ENCODE results near the gene C1QTNF12.
A peak's percentile ranks its signal among the peaks of the same experiment; 100 is the strongest.

The C1QTNF12 gene

GRCh38 chr1:1281533-1282321, 35.2 kb upstream of the C1QTNF12 start:
- no peak for DNase-seq

DNA sequence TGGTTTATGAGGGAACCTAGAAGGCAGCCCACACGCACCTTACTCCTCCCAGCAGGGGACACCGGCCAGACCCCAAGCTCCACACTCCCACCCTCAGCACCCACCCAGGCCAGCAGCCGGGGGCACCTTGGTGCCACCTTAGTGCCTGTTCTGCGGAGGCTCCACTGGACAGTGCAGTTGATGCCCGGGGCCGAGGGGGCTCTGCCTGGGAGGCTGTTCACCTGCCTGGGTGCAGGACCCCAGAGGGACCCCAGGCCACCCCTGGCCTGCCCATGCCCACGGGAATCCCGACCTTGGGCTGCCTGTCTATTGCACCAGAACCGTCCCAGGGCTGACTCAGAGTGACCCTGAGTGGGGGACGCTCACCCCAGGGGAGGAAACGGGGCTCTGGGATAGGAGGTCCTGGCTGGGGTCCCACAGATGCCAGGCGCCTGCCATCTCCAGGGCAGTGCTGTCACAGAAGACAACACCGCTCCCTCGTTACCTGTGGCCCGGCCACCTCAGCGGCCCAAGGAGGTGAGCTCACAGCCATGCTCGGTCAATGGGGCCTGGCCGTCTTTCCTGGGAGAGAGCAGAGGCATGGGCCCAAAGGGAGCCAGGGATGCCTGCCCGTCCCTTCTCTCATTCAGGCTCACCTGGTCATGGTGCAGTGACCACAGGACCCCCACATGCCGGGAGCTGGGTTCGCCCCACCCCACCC, 34.4 kb upstream of the C1QTNF12 start:
- DNase-seq, result no peak

GRCh38 chr1:1279028-1279427, 32.5 kb upstream of the C1QTNF12 start:
- DNase-seq, result no peak

DNA sequence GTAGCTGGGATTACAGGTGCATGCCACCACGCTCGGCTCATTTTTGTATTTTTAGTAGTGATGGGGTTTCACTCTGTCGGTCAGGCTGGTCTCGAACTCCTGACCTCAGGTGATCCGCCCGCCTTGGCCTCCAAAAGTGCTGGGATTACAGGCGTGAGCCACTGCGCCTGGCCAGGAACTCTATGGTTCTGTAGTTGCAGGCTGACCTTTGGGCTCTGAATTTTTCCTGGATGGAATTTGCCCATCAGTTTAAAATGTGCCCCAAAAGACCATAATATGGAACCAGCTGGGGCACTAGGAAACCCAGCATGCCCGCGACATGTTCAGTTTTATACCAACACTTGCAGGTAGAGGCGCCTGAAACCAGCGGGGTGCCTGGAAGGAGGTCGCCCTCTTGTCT, 32.1 kb upstream of the C1QTNF12 start:
- no peak for DNase-seq

GRCh38 chr1:1275836-1276235, 29.3 kb upstream of the C1QTNF12 start:
- DNase-seq, result no peak

DNA sequence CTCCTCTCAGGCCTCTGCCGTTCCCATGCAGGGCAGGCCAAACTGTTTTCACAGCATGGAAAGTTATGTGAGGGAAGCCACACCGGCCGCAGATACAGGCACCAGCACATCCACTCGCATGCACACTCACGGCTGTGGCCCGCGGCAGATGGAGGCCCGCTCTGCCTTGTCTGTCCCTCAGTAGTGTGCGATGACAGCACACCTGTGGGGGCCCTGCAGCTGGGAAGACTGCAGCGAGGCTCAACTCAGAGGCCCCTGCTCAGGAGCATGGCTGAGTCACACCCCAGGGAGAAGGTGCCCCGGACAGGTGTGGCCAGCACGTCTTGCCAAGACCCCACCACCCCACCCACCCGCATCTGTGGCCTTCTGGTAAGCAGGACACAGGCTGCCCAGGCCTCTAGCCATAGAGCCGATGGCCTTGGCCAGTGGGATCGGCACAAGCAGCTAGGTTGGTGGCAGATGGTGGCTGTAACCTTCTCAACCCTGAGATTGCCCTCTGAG, 28.5 kb upstream of the C1QTNF12 start:
- DNase-seq, result no peak

DNA sequence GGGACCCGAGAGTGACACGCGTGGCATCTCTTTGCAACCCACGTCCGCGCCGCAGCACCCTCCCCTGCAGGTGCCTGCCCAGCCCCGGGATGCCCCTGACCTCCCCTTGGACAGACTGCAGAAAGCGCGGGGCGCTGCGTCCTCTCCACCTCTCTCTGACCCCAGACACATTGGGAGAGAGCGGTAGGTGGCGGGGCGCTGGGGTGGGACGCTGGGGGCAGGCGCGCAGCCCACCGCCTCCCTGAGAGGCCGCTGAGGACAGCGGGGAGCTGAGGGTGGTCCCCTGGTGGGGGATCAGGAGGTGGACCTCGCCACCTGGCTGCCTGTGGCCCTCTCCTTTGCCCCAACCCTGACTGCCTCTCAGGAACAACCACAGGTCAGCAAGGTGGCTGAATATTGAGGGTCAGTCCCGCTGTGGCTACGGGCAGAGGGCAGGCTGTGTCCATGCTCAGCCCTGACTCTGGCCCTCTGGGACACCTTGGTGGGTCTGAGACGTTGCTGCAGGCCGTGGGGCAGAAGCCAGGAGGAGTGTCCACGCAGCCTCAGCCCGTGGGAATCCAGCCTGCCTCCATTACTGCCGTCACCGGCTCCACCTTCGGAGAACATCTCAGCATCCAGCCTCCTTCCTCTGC, 27.9 kb upstream of the C1QTNF12 start:
- no peak for DNase-seq

GRCh38 chr1:1273512-1274298, 27.2 kb upstream of the C1QTNF12 start, which contains the start of gene UBE2J2:
Gene UBE2J2 (minus strand): TSS chr1:1273854. CDS start chr1:1267992, 5,862 bp downstream.
- DNase-seq, result peak; percentile 81

DNA sequence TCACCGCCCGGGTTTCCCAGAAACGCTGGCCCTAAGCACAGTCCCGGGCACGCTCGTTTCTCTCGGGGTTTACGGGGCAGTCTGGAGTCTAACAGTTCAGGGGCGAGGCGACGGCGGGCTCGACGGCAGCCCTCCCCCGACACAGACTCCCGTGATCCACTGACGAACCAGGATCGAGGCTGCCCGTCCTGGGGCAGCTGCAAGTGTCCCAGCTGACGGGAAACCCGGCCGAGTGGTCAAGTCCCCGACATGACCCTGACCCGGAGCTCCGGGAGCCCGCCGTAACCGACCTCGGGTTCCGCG, 26.6 kb upstream of the C1QTNF12 start:
- no peak for DNase-seq

DNA sequence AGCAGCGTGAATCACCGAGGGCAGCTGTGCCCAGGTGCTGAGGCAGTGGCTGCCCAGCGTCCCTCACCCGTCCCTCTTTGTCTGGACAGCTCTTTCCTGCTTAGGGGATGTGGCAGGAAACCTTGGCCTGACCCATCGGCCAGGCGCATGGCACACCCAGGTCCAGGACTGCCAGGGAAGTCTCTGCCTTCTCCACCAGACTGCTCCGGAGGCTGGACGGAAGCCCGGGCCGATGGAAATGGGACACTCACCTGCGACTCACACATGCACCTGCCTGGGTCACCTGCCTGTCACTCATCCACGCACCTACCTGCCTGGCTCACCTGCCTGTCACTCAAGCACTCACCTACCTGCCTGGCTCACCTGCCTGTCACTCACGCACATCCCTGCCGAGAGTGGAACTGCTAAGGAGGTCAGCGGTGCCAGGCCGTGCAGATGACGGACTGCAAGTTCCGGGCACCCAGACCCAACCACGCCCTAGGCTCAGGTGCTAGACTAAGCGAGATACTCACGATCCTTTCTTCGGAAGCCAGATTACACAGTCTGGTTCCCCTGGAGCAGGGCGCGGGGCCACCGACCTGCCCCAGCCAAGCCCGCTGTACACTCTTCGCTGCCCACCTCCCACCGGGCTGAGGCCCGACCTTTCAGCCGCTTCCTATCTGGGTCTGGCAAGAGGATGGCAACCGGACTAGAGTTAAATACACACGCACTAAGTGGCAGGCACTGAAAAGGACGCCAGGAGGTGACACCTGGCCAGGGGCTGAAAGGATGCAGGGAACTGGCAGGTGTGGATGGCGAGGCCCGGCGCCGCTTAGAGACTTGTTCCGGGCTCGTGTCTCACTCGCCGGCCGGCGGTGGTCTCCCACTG, 26.1 kb upstream of the C1QTNF12 start:
- DNase-seq, result no peak

GRCh38 chr1:1270813-1271212, 24.3 kb upstream of the C1QTNF12 start:
- no peak for DNase-seq

- no peak for DNase-seq
These were observed 21.8 kb upstream of the C1QTNF12 start for GRCh38 chr1:1268284-1268682.

DNA sequence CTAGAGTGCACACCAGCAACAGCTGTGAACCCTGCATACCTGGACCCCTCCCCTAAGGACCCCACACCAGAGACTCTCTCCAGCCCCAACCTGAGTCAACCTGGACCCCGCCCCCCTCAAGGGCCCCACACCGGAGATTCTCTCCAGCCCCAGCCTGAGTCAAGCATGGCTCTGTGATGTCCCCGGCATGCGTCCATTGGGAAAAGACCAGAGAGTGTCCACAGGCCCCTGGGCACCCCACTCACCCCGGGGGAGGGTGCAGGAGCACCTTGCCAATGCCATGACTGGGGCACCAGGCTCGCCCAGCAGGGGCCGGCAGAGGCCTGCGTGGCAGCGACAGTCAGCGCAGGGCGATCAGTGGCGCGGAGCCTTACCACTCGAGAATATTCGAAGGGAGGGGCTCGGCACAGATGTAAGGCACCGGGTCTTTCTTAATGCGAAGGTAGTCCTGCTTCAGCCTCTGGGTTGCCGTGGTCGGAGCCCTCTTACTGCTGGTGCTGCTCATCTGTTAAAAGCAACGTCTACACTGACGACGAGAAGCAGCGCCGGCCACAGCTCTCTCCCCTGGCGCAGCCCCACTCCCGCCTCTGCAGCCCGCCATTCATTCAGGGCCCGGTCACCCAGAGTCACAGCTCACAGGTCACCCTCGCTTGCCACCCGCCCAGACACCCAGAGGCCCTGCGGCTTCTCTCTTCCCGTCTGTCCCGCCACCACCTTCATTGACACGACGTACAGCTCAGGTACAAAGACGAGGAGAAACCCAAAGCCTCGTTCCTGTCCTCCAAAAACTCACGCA, 21.2 kb upstream of the C1QTNF12 start:
- DNase-seq, result no peak

DNA sequence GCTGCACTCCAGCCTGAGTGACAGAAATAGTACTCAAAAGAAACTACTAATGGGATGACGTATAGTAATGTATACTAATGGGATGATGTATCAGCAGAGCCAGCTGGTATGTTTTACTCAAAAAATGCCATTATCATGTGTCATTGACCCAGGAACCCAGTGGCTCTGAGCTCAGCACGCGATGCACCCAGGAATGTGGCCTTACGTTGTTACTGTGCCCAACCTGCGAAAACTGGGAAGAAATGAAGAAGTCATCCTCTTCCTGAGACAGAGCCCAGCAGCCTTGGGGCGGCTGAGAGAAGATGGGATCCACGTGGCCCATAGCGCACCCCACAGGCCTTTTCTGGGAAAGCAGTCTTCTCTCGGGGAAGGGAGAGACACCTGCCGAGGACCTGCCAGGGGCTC, 18.3 kb upstream of the C1QTNF12 start:
- DNase-seq, result no peak

DNA sequence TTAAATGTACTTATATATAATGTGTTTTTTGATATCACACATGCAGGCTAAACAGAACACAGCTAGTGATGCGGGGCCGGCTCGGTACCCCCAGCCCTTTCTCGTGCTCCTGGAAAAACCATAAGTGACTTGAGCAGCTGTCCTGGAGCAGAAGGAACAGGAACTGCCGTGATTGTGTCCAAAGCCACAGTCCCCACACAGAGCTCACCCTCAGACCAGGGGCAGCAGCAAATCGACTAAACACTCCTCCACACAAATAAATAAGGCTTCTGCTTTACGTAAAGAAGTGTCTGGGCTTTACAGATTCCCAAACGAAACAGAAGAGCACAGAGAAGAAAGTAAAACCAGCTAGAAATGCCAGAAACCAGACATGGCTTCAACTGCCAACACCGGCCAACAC, 17.5 kb upstream of the C1QTNF12 start:
- DNase-seq, result no peak

- peak; percentile 10 for DNase-seq
These were observed 16.2 kb upstream of the C1QTNF12 start for GRCh38 chr1:1262758-1263157.

DNA sequence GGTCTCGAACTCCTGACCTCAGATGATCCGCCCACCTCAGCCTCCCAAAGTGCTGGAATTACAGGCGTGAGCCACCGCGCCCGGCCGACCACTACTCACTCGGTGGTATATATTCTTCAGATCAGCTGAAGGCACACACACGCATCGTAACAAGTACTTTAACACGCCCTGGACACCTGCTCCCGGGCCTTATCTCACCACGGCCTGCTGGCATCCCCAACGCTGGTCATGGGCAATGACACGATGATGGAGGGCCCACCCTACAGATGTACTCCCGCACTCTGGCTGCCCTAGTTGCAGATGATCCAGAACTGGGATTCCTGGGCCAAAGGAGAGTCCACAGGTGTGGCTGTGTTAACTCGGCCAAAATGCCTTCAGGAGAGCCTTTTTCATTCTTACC, 15.5 kb upstream of the C1QTNF12 start:
- DNase-seq, result no peak

DNA sequence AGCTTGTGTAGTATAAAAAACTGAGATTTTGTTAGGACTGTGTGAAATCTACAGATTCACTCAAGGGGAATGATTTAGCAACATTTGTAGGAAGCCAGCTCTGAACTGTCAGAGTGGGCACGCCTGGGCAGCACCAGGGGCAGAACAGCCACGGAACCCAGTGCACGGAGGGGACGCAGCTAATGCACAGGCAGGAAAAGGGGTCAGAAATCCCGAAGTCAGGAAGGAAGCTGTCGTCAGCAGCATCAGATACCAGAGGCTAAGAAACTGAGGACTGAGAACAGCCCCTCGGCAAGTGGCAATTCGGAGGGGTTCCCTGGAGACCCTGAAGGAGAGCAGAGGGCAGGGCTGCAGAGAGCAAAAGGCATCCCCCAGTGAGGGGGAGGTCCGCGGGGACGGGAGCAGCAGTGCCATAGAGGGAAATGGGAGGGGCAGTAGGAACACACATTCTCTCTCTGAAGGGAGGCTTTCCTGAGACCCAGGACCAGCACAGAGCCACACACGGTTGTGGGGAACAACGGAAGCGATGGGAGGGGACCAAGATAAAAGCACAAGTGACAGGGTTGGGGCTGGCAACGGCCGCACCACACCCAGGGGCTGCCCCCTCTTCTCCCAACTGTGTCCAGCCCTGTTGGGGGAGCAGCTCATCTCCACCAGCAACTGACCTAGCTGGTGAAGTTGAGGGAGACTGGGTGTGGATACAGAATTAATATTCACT, 14.5 kb upstream of the C1QTNF12 start:
- DNase-seq, result no peak

GRCh38 chr1:1259951-1260600, 13.6 kb upstream of the C1QTNF12 start:
- peak; percentile 92 for DNase-seq

DNA sequence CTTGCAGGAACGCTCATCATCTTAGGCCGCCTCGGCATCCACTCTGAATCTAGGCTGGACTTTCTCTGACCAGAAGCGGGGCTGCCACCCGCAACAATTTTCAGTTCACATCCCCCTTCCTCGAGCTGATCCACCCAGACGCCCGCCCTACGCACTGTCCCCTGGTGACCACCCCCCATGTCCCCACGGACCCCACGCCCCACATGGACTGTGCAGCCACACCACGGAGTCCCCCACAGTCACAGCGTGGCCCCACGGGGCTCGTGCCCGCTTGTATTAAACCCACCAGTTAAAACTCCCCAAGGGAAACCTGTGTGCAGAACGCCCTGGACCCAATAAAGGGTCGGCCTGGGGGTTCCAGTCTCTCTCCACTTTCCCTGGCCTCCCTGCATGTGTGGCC, 13.0 kb upstream of the C1QTNF12 start:
- DNase-seq, result no peak

All from MV-4-11 (cell line).